Fibroblast of lung (primary cell): Measurements from ENCODE around the gene SORCS2. TPM values are rescaled to one million over a fixed set of nuclear protein-coding genes. Genes with fewer than 3 reads are reported as not detected.

Experiments
- DNase-seq, 2 donors: peaks; one replicate each; pipeline versions ENCODE4 v3.0.0 to v3.0.0-alpha.2; 2010; ENCODE audit warnings: low read depth in 2 of 2
- H2AFZ ChIP-seq: 2 replicates; pipeline ENCODE4 v1.5.1; 2012; ENCODE audit warnings: low read length, control low read depth, inconsistent platforms
- H3K27ac ChIP-seq: 2 replicates; pipeline ENCODE4 v1.5.1; 2011; ENCODE audit warnings: low read length, control low read depth; ENCODE audit not compliant: insufficient read depth
- H3K27me3 ChIP-seq: 2 replicates; pipeline ENCODE4 v1.5.1; 2011; ENCODE audit warnings: mild to moderate bottlenecking, low read length; ENCODE audit not compliant: control insufficient read depth, insufficient read depth
- H3K36me3 ChIP-seq: 2 replicates; pipeline ENCODE4 v1.5.1; 2011; ENCODE audit warnings: low read length; ENCODE audit not compliant: control insufficient read depth, insufficient read depth
- H3K4me1 ChIP-seq: 2 replicates; pipeline ENCODE4 v1.5.1; 2011; ENCODE audit warnings: low read length; ENCODE audit not compliant: control insufficient read depth, insufficient read depth; ENCODE audit errors: extremely low read depth
- H3K4me2 ChIP-seq: 2 replicates; pipeline ENCODE4 v1.5.1; 2011; ENCODE audit warnings: low read length, control low read depth; ENCODE audit not compliant: insufficient read depth; ENCODE audit errors: extremely low read depth
- H3K4me3 ChIP-seq, 4 experiments: fragments of 200-600 bp in 1 of 4; sonication (generic) in 1 of 4; replicated peaks in 1 of 4; 2 replicates each; pipeline ENCODE4 v1.5.1; 2011 to 2016; ENCODE audit warnings: low read length in 4 of 4, low read depth in 3 of 4, mild to moderate bottlenecking in 3 of 4, control low read depth in 2 of 4, inconsistent platforms in 1 of 4, mixed read lengths in 1 of 4; ENCODE audit not compliant: insufficient read depth in 1 of 4; ENCODE audit errors: control extremely low read depth in 1 of 4
- H3K79me2 ChIP-seq: 2 replicates; pipeline ENCODE4 v1.5.1; 2012; ENCODE audit warnings: mild to moderate bottlenecking, low read length, inconsistent platforms; ENCODE audit not compliant: control insufficient read depth, insufficient read depth
- H3K9ac ChIP-seq: 2 replicates; pipeline ENCODE4 v1.5.1; 2011; ENCODE audit warnings: mild to moderate bottlenecking, low read length, control low read depth; ENCODE audit not compliant: insufficient read depth
- H3K9me3 ChIP-seq: 2 replicates; pipeline ENCODE4 v1.5.1; 2012; ENCODE audit warnings: low read depth, low read length; ENCODE audit not compliant: control insufficient read depth, insufficient read depth
- H4K20me1 ChIP-seq: 2 replicates; pipeline ENCODE4 v1.5.1; 2011; ENCODE audit warnings: low read length; ENCODE audit not compliant: control insufficient read depth, insufficient read depth; ENCODE audit errors: extremely low read depth
- CTCF ChIP-seq, 2 donors: IDR thresholded peaks in 1 of 2; conservative IDR thresholded peaks in 1 of 2; 1 replicate in 1 of 2; 2 replicates in 1 of 2; pipeline ENCODE4 v1.5.1; 2011 to 2012; ENCODE audit warnings: low read length in 2 of 2, control low read depth in 1 of 2, inconsistent platforms in 1 of 2, low read depth in 1 of 2, mild to moderate bottlenecking in 1 of 2
- EZH2 ChIP-seq: IDR thresholded peaks from 2 replicates; pipeline ENCODE4 v1.5.1; 2012; ENCODE audit warnings: low read length, control low read depth, mild to moderate bottlenecking; ENCODE audit errors: missing control alignments
- polyA plus RNA-seq, 2 donors: library from polyadenylated mRNA; depleted of rRNA in 1 of 2; stranded (reverse) in 1 of 2; unstranded in 1 of 2; fragments of >200 nt; gene quantifications; 2 replicates each; pipeline ENCODE4 v1.2.1, GENCODE V29; 2011 to 2012; ENCODE audit warnings: missing spikeins in 1 of 2
- total RNA-seq: library from RNA; depleted of rRNA; stranded (reverse); fragments of >200 nt; gene quantifications from 2 replicates; pipeline ENCODE4 v1.2.1, GENCODE V29; 2014

The SORCS2 gene
- total and polyA plus RNA-seq, 2 donors (not counting 1 experiment from before 2014, with no cell fraction given), result 0.17 to 0.41 TPM

GRCh38 chr4:7790999-7791398 is 598.7 kb downstream of the SORCS2 start:
- no peaks in the 10 kb centered on the region for H3K9me3 ChIP-seq
- no peaks in the 10 kb centered on the region for H3K79me2 ChIP-seq
- TF ChIP-seq EZH2, result no peak
- no peak for TF ChIP-seq CTCF (conservative IDR thresholded peaks at IDR 0.05 in 1 of 2, IDR thresholded peaks at IDR 0.05 in 1 of 2; ENCODE audit: low read depth in 1 of 2, low read length in 2 of 2)
- H3K9ac ChIP-seq, result no peak overlapping the region
- H3K27me3 ChIP-seq, result no peaks in the 10 kb centered on the region
- H4K20me1 ChIP-seq, result no peaks in the 10 kb centered on the region
- no peak overlapping the region for H3K27ac ChIP-seq
- H3K36me3 ChIP-seq, result peaks cover 6% of the 10 kb centered on the region
- DNase-seq, result no peak
- H3K4me2 ChIP-seq, result no peak overlapping the region
- no peaks in the 10 kb centered on the region for H3K4me1 ChIP-seq
- H3K4me3 ChIP-seq, result no peak overlapping the region
- no peak overlapping the region for H2AFZ ChIP-seq

Other genes with a start within 250 kb of the SORCS2 start
- 10.0 and 12.6 TPM in 2 replicates for gene TADA2B, start 149.2 kb upstream of the SORCS2 start, total RNA-seq
- 8.0 and 8.5 TPM in 2 replicates for gene TADA2B, start 149.2 kb upstream of the SORCS2 start, polyA plus RNA-seq
- 16.3 and 20.8 TPM in 2 replicates for gene GRPEL1, start 124.5 kb upstream of the SORCS2 start, total RNA-seq
- gene GRPEL1, start 124.5 kb upstream of the SORCS2 start, polyA plus RNA-seq, result 42.7 and 49.1 TPM in 2 replicates
- gene PSAPL1, start 242.4 kb downstream of the SORCS2 start, total RNA-seq, result not detected in 2 replicates
- not detected in 2 replicates for gene PSAPL1, start 242.4 kb downstream of the SORCS2 start, polyA plus RNA-seq